GM13976 (cell line): ENCODE results near the gene NLGN4X.

Experiments
- DNase-seq: peaks from one replicate; pipeline ENCODE4 v3.0.0; 2012; ENCODE audit warnings: low spot score
- in situ Hi-C: fragments of 300-500 bp; cut with MboI; formaldehyde crosslinking; loops from one replicate; pipeline ENCODE4 v1.12.0; 2022; ENCODE audit warnings: low sequenced_read_pairs, mixed read lengths, inconsistent platforms; ENCODE audit not compliant: unreplicated experiment
- TF ChIP-seq, protein P1 (sequence below): IDR thresholded peaks from 2 replicates; pipeline ENCODE4 v1.5.1; 2012; ENCODE audit warnings: borderline replicate concordance, mild to moderate bottlenecking; ENCODE audit not compliant: insufficient read depth; ENCODE audit errors: extremely low read depth, missing control alignments, control extremely low read depth

Gene NLGN4X

DNA sequence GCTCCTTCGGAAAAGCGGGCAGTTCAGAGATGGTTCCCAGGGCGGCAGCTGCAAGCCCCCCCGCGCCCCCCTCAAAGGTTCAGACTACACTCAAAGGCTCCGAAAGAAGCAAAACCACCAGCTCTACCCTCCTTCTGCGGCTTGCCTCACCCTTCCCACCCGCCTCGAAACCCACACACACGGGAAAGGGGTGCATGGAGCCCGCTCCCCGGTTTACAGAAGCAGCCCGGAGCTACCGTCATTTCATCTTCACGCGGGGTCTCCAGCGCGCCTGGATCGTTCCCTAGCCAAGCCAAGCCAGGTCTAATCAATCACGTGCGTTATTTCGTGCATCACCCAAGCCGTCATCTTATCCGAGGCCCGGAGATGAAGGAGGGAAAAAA lies 1.2 kb downstream of the NLGN4X start:
- peak; percentile 8 for DNase-seq
- TF ChIP-seq, protein P1, sequence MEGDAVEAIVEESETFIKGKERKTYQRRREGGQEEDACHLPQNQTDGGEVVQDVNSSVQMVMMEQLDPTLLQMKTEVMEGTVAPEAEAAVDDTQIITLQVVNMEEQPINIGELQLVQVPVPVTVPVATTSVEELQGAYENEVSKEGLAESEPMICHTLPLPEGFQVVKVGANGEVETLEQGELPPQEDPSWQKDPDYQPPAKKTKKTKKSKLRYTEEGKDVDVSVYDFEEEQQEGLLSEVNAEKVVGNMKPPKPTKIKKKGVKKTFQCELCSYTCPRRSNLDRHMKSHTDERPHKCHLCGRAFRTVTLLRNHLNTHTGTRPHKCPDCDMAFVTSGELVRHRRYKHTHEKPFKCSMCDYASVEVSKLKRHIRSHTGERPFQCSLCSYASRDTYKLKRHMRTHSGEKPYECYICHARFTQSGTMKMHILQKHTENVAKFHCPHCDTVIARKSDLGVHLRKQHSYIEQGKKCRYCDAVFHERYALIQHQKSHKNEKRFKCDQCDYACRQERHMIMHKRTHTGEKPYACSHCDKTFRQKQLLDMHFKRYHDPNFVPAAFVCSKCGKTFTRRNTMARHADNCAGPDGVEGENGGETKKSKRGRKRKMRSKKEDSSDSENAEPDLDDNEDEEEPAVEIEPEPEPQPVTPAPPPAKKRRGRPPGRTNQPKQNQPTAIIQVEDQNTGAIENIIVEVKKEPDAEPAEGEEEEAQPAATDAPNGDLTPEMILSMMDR, result no peak
- in situ Hi-C loops, result loop anchor here (25.0 kb wide), 1 partner anchor 215 kb away; no protein-coding TSS in a partner anchor

GRCh38 chrX:6226596-6227452 lies 1.8 kb downstream of the NLGN4X start:
- in situ Hi-C loops, result loop anchor here (25.0 kb wide), 1 partner anchor 215 kb away; no protein-coding TSS in a partner anchor
- TF ChIP-seq, protein P1, result no peak
- DNase-seq, result peak; percentile 8

GRCh38 chrX:6225911-6226595 lies 2.6 kb downstream of the NLGN4X start:
- TF ChIP-seq, protein P1, result no peak
- peak; percentile 17 for DNase-seq
- in situ Hi-C loops, result loop anchor here (25.0 kb wide), 1 partner anchor 214 kb away; no protein-coding TSS in a partner anchor

- peak; percentile 8 for DNase-seq
- in situ Hi-C loops, result loop anchor here (25.0 kb wide), 1 partner anchor 213 kb away; no protein-coding TSS in a partner anchor
Measured at GRCh38 chrX:6225288-6225910, 3.3 kb downstream of the NLGN4X start.

DNA sequence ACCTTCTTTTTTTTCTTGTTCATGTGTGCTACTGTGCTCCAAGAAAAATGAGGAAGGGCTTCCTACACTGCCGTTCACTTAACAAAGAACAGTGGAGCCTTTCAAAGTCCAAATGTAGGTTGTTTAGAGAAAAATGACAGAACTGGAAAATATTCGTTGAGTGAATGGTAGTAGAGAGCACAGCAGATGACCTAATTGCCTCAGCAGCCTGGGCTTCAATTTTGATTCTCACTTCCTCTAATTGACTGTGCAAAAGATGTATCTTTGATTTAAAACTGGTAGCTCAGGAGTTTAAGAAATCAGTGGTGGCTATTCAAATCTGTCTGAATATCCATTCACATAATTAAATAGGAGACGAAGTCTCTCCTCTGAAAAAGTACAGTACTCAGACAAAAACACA lies 5.2 kb downstream of the NLGN4X start:
- DNase-seq, result no peak
- TF ChIP-seq, protein P1, result no peak
- in situ Hi-C loops, result no loop called here

More at GRCh38 chrX:6225288-6225910, 3.3 kb downstream of the NLGN4X start:
- TF ChIP-seq, protein P1, result no peak

GRCh38 chrX:6210230-6210629 lies 18.4 kb downstream of the NLGN4X start:
- TF ChIP-seq, protein P1, result no peak
- no peak for DNase-seq
- in situ Hi-C loops, result no loop called here
